Dedifferentiated amniotic fluid mesenchymal stem cell (primary cell): ENCODE data around the gene SAMD14.

Experiments
- DNase-seq: peaks from one replicate; pipeline ENCODE4 v3.0.0-alpha.2; 2016; ENCODE audit errors: extremely low spot score

The SAMD14 gene

GRCh38 chr17:50148226-50149090, 18.5 kb upstream of the SAMD14 start:
- DNase-seq = no peak

- no peak for DNase-seq
Observed at GRCh38 chr17:50147841-50148225, 17.9 kb upstream of the SAMD14 start.

DNA sequence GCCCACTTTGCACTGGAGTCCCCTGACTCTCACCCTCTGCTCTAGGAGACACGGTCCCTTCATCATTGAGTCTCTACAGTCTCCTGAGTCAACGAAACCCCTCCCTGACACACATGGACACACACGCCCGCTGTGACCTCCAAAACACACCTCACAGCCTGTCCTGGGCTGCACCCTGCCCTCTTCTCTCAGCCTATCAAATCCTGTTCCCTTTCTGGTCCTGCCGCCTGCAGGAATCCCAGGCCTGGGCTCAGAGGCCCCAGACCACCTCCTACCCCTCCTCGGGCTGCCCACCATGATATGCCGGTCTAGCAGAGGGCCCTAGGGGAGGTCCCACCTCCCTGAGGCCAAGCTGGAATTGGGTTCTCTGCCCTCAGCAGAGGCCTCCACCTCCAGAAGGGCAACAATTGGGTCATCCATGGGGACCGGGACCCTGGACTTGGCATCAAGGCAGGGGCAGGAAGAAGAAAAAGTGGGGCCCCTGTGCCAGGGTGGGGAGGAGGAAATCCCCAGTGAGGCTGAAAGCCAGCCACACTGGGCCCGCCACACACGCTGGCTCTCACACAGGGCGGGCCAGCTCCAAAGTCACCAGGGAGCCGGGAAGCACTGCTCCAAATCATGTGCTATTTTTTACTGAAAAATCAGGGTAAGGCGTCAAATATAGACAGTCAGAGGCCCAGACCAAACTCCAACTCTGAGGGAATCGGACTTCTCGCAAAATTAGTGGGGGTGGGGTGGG, 17.1 kb upstream of the SAMD14 start:
- no peak for DNase-seq

- DNase-seq = no peak
Observed at GRCh38 chr17:50146230-50146926, 16.4 kb upstream of the SAMD14 start.

GRCh38 chr17:50145532-50146229, 15.7 kb upstream of the SAMD14 start:
- DNase-seq = no peak

GRCh38 chr17:50144845-50145531, 15.0 kb upstream of the SAMD14 start:
- DNase-seq = no peak

- no peak for DNase-seq
Observed at GRCh38 chr17:50144355-50144754, 14.4 kb upstream of the SAMD14 start.

DNA sequence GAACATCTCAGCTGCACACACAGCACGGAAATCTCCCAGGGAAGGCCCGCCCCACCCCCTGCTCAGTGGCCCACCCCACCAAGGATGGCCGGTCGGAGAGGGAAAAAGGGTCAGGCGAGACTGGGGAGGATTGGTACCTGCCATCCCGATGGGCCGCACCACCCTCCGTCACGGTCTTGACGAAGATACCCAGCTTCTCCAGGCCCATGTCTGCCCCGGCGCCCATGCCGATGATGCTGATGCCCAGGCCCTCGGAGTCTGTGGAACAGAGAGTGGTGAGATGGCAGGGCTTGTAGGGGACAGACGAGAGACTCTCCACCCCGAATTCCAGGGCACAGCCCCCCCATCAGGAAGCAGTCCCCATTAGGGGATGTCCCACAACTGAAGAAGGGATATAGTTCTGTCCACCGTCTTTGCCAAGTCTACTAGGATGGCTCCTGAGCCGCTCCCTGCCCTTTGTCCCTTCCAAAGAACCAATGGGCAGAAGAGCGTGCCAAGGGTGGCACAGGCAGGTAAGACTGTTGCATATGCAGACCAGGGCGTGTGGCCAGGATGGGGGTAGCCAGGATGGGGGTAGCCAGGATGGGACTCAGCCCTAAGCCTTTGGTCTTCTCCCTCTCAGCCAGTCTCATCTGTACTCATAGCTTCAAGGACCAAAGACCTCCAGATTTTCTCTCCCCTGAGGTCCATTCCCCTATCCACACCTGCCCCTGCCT, 13.7 kb upstream of the SAMD14 start:
- no peak for DNase-seq

- DNase-seq = no peak
Observed at GRCh38 chr17:50141745-50142110, 11.8 kb upstream of the SAMD14 start.

DNA sequence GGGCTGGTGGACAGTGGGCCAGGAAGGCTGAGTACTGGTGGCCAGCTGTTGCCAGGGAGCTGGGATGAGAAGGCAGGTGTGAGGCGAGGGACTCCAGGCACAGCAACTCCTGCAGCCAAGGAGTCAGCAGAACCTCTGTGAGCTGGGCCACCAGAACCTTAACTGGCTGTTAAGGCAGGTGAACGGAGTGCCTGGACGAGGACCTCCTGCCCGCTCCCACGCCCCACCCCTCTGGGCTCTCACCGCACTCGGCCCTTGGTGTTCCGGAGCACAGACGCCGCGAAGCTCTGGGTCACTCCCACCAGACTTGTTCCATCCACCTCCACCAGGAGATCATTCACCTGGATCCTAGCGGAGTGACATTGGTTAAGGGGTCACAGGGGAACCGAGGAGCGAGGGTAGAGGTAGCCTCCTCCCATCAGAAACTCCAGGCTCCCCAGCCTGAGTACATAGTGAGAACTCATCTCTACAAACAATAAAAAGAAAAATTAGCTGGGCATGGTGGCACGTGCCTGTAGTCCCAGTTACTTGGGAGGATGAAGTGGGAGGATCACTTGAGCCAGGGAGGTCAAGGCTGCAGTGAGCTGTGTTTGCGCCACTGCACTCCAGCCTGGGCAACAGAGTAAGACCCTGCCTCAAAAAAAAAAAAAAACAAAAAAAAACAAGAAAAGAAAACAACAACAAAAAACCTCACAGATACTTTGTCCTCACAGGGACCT, 11.2 kb upstream of the SAMD14 start:
- no peak for DNase-seq

GRCh38 chr17:50139950-50140885, 10.3 kb upstream of the SAMD14 start:
- DNase-seq = no peak

DNA sequence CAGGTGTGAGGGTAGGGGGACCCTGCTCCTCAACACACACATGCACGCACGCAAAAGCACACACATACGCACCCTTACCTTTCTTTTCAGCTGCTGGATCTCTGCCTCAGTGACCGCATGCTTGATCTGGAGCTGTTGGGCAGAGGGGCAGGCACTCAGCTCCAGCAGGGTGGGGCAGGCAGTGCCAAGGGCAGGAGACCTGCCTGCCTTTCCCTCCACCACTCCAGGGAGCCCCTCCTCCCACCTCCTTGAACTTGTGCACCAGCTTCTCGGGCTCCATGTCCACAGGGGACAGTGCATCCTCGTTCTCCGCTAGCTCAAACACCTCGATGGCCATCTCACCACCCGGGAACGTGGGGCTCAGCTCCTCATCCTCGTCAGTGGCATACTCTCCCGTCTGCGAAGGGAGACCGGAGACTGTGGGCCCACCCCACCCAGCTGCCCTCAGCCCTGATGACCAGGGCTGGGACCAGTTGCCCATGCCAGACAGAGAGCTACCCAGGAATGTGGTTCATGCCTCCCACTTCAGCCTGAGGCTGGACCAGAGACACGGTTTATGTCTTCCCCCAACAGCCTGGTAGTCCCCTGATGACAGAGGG, 9.3 kb upstream of the SAMD14 start:
- no peak for DNase-seq

GRCh38 chr17:50137042-50137441, 7.1 kb upstream of the SAMD14 start:
- DNase-seq = no peak

DNA sequence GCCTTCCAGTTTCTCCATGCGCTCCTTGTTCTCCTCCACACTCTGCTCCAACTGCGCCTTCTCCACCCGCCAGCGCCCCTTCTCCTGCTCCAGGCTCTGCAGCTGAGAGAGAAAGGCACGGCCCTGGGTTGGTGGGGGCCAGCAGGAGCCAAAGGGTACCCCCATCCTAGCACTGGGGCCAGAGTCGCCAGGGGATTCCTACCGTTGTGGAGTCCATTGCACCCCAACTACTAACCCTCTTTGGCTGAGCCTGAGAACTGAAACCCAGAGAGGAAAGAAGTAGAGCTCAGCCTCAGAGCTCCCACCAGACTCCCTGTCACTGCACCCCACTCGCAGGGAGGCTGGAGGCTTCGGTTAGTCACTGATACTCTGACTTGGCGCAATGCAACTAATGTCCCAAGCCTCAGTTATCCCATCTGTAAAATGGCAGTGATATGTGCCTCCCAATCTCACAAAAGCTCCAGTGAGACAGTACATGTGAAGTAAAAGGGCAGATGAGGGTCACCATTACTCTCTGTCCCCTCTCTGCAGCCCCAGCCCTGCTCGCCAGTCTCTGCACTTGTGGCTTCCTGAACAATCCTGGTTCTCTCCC, 6.2 kb upstream of the SAMD14 start:
- no peak for DNase-seq

- no peak for DNase-seq
Observed at GRCh38 chr17:50135316-50136095, 5.5 kb upstream of the SAMD14 start.

DNA sequence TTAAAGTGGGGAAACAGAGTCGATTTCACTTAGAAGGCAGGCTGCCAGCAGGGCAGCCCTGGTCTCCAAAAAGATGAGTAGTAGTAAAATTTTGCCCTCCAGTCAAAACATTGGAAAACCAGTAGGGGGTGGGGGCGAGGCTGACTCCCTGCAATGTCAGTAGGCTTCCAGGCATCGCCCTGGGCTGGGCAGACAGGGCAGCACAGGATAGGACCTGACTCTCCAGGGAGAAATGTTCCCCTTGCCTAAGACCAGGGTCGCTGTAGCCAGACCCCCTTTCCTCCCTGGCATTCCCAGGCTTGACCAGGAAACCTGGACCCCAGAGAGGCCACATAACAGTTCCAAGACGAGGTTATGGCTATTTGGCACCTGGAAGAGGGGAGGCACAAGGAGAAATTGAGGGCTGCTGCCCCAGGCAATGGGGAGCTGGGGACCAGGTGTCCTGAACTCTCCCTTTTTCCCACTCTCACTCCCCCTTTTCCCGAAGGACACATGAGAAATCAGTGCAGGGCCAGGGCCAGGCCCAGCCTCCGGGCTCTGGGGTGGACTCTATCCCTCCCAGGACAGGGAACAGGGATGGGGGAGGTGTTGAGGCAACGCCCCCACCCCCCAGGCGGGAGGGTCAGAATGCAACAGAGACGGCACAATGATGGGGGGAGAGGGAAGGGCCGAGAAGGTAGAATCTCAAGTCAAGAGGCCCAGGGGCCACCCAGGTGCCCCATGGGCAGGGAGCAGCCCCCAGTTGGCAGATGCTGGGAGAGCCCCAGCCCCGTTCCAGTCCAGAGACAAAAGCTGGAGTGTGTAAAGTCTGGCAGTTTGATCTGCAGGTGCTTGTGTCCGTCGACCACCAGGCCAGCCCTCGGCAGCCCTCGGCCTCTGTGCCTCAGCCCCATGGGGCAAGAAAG, 4.5 kb upstream of the SAMD14 start:
- DNase-seq = no peak
